A549 treated with Mapracorat at 1 μM for 4 hours (cell line): ENCODE results near the gene COL5A1. TPM values are rescaled to one million over a fixed set of nuclear protein-coding genes. Genes with fewer than 3 reads are reported as not detected.

Experiments
- total RNA-seq: library from RNA; stranded (reverse); fragments of 200-300 nt; extraction: Qiagen RNA extraction; gene quantifications from 5 replicates; pipeline ENCODE4 v1.2.3, GENCODE V29; 2022

COL5A1 gene
- 30.8 to 53.3 TPM (median 44.4 TPM) in 5 replicates for total RNA-seq

DNA sequence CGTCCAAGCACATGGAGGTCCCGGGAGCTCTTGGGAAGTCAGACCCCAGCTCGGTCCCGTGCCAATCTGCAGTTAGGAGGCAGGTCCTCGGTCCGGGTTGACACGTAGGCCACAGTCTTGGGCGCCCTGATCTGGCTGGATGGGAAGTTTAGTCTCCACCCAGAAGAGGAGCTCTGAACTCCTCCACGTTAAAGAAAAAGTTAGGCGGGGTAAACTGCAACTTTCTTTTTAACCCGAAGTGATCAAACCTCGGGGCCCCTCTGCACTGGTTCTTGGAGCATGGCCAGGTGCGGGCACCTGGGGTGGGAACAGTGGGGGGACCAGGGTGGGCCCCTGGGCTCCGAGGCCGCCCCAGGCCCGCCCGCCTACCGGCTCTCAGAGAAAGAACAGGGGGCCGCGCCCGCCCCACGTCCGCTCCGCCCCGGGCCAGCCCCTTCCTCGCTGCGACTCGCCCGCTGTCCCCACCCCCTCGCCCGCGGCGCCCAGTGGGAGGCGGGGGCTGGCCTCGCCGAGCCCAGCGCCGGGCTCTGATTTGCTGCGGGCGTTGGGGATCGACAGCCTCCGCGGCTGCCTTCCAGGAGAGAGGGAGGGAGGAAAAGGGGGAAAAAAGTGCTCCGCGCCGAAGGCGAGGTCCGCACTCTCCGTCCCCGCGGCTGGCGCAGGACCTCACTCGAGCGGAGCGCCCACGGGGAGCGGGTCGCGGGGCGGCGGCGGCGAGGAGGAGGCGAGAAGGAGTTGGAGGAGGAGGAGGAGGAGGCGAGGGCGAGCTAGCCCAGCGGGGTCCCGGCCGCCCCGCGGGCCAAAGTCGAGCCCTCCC is at the start of gene COL5A1:
Gene COL5A1, plus strand, starts transcription at position 631 of the 817 bp plus-strand sequence. CDS start 385 bp downstream, outside the sequence.

DNA sequence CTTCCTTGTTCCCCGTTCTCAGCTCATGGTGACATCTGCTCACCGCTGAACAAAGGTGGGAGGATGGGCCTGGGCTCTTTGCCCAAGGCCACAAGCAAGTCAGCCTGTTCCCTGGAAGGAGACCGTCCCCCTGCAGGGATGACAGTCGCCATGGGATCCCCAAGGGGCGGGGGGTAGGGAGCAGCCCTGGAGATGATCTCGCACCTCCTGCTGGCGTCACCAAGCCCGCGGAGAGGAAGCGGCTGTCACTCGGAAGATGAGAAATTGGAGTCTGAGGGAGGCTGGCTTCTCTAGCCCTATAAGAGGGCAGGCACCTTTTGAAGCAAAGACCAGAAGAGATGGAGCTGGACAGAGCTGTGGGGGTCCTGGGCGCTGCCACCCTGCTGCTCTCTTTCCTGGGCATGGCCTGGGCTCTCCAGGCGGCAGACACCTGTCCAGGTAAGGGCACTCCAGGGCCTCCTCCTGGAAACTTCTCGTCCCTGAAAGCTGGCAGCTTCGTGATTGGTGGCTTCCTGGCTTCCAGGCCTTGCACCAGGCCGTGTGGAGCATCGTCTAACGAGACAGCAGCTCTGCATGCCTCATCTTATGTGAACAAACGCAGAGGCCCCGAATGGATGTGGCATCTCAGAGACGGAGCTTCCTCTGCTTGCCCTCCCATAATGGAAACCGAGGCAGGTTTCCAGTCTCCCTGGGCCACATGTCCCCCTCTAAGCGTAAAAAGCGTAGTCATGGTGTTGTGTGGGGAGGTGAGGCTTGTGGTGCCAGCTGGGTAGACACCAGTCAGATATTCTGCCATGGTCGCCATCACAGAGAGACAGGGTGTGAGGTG is 239.1 kb downstream of the COL5A1 start, which contains the start of gene FCN2:
Gene FCN2, plus strand, starts transcription at position 327 of the 829 bp plus-strand sequence. Its CDS starts 12 bp downstream, at position 339.

Other genes with a start within 250 kb of the COL5A1 start
- not detected in 5 replicates for gene FCN2, start 239.0 kb downstream of the COL5A1 start, total RNA-seq